ENCODE data around the gene NOL3.

- TF ChIP-seq, protein P1, sequence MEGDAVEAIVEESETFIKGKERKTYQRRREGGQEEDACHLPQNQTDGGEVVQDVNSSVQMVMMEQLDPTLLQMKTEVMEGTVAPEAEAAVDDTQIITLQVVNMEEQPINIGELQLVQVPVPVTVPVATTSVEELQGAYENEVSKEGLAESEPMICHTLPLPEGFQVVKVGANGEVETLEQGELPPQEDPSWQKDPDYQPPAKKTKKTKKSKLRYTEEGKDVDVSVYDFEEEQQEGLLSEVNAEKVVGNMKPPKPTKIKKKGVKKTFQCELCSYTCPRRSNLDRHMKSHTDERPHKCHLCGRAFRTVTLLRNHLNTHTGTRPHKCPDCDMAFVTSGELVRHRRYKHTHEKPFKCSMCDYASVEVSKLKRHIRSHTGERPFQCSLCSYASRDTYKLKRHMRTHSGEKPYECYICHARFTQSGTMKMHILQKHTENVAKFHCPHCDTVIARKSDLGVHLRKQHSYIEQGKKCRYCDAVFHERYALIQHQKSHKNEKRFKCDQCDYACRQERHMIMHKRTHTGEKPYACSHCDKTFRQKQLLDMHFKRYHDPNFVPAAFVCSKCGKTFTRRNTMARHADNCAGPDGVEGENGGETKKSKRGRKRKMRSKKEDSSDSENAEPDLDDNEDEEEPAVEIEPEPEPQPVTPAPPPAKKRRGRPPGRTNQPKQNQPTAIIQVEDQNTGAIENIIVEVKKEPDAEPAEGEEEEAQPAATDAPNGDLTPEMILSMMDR (IDR thresholded peaks at IDR 0.05), result no peak
- TF ChIP-seq CREB1 (CRISPR knock-in tag; IDR thresholded peaks at IDR 0.05), result no peak
Measured at GRCh38 chr16:67191995-67192681, 21.8 kb downstream of the NOL3 start, which contains the start of gene E2F4.
